GM13977 (cell line): ENCODE results near the gene DNAJC12.
"Not testable (repeated sequence)": the region's sequence is repeated elsewhere in the genome, so short reads cannot be mapped to it uniquely, and the experiment has no call there.

Source experiments
- DNase-seq: peaks from one replicate; pipeline ENCODE4 v3.0.0; 2012; ENCODE audit warnings: low spot score
- in situ Hi-C: fragments of 300-500 bp; cut with MboI; formaldehyde crosslinking; loops from one replicate; pipeline ENCODE4 v1.12.0; 2022; ENCODE audit warnings: low sequenced_read_pairs, low pct_unique_long_range_greater_than_20kb, mixed read lengths, inconsistent platforms; ENCODE audit not compliant: unreplicated experiment
- TF ChIP-seq, protein P1 (sequence below): IDR thresholded peaks from 2 replicates; pipeline ENCODE4 v1.5.1; 2012; ENCODE audit warnings: mild to moderate bottlenecking, control low read depth; ENCODE audit not compliant: insufficient read depth; ENCODE audit errors: extremely low read depth, missing control alignments

Gene DNAJC12

DNA sequence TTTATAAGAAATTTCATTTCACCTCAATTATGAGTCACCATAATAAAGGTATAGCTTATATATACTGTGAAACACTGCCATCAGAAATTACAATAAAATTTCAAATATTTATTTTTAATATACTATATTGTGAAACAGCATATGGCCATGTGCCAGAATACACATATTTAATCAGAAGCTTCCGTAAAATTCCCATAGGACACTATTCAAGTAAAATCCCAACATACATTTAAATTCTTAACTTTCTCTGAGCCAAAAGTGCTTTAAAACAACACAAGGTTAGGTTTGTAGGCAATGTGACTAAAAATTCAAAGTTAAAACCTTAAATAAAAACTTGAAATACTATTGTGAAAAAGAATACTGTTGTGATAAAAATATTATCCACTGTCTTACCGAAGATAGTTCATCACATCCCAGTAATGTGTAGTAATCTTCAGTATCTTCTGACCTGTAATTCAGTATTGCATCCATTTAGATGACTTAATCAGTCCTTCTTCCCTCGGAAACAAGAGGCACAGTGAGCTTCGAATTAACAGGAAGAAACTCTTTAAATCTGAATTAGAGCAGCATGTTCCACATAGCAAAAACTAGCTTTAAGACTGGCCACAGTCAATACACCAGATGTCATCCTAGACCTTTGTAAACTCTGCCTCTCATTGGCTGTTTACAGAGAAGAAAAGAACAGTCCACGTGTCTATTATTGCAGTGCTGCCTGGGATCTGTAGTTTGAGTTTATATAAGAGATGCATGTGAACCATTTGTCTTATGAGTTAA lies at the start of gene DNAJC12:
TSS of gene DNAJC12 (minus strand) at position 648 of the 774 bp plus-strand sequence. CDS start at position 471, 177 bp downstream.
- peak; percentile 19 for DNase-seq
- in situ Hi-C loops, result no loop called here
- TF ChIP-seq, protein P1, sequence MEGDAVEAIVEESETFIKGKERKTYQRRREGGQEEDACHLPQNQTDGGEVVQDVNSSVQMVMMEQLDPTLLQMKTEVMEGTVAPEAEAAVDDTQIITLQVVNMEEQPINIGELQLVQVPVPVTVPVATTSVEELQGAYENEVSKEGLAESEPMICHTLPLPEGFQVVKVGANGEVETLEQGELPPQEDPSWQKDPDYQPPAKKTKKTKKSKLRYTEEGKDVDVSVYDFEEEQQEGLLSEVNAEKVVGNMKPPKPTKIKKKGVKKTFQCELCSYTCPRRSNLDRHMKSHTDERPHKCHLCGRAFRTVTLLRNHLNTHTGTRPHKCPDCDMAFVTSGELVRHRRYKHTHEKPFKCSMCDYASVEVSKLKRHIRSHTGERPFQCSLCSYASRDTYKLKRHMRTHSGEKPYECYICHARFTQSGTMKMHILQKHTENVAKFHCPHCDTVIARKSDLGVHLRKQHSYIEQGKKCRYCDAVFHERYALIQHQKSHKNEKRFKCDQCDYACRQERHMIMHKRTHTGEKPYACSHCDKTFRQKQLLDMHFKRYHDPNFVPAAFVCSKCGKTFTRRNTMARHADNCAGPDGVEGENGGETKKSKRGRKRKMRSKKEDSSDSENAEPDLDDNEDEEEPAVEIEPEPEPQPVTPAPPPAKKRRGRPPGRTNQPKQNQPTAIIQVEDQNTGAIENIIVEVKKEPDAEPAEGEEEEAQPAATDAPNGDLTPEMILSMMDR, result no peak

DNA sequence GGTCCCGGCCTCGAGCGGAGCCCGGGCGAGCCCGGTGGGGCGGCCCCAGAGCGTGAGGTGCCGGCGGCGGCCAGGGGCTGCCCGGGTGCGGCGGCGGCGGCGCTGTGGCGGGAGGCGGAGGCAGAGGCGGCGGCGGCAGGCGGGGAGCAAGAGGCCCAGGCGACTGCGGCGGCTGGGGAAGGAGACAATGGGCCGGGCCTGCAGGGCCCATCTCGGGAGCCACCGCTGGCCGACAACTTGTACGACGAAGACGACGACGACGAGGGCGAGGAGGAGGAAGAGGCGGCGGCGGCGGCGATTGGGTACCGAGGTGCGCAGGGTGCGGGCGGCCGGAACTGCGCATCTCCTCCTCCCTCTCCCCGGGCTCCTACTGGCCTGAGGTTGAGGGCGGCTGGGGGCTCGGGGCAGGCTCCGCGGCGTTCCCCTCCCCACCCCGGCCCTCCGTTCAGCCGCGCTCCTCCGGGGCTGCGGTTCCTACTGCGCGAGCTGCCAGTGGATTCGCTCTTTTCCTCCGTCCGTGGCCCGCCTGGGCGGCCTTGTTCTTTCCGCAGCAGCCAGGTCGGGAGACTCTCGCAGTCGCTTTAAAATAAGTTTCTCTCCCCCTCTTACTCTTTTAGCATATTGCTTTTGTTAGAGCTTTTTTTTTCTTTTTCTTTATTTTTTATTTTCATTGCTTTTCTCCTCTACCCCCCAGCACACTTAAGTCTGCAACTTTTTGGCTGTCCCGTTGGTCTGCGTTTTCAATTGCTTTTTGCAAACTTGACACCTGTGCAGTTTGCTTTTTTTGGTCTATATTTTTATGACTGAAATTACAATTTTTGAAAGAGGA lies 47.1 kb upstream of the DNAJC12 start:
- in situ Hi-C loops, result no loop called here
- TF ChIP-seq, protein P1, result peak; percentile 16
- peak; percentile 87 for DNase-seq

DNA sequence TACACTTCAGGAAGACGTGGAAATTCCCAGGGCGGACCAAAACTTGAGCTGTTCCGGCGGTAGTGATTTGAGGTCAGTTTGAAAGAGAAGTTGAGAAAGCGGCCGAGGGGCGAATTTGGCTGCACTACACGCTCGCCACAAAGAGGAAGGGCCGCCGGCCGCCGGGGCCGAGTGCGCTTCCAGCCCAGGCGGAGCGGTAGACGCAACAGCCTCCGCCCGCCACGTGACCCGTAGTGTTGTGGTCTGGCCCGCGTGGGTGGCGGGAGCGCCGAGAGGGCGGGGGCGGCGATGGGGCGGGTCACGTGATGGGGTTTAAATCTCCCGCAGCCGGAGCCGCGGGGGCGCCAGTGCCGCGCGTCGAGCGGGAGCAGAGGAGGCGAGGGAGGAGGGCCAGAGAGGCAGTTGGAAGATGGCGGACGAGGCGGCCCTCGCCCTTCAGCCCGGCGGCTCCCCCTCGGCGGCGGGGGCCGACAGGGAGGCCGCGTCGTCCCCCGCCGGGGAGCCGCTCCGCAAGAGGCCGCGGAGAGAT lies 46.4 kb upstream of the DNAJC12 start, which contains the start of gene SIRT1:
TSS of gene SIRT1 (plus strand) at position 344 of the 529 bp plus-strand sequence. CDS start at position 410, 66 bp downstream.
- TF ChIP-seq, protein P1, result peak; percentile 17
- in situ Hi-C loops, result no loop called here
- peak; percentile 93 for DNase-seq

DNA sequence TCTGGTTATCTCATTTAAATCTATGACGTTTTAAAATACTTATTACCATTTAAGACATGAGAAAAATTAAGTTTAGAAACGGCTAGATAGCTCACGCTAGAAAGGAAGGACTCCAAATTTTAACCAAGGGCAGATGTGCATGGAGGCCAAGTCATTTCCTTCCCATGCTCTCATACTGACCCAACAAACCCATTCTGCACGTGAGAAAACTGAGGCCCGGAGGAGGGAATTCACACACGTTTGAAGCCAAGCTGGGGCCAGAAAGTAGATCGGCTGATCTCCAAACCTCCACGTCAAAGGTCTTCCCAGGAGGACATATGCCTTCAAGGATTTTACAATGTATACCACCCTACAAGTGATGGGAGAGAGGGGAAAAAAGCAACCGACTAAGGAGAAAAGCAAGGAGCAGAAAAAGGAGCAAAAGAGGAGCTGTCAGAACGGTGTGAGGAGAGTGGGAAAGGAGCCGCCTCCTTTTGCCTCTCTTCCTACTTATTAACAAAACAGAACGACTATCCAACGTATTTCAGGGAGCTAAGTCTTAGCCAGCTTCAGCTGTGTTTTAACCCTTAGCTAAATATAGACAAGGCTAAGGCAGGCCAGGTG lies 45.8 kb upstream of the DNAJC12 start:
- TF ChIP-seq, protein P1, result no peak
- in situ Hi-C loops, result no loop called here

DNA sequence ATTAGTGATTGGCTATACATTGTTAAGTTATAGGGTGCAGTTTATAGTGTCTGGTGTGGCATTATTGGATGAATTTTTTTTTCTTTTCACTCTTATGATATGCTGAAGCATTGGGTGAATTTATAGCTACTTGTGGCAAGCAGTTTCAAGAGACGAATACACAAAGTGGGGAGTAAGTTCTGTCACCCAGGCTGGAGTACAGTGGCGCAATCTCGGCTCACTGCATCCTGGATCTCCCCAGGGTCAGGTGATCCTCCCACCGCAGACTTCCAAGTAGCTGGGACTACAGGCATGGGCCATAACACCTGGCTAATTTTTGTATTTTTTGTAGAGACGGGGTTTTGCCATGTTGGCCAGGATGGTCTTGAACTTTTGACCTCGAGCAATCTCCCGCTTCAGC lies 40.1 kb upstream of the DNAJC12 start:
- TF ChIP-seq, protein P1, result no peak
- no peak for DNase-seq
- in situ Hi-C loops, result no loop called here

More for the DNA sequence above, 45.8 kb upstream of the DNAJC12 start:
- DNase-seq, result peak; percentile 45

DNA sequence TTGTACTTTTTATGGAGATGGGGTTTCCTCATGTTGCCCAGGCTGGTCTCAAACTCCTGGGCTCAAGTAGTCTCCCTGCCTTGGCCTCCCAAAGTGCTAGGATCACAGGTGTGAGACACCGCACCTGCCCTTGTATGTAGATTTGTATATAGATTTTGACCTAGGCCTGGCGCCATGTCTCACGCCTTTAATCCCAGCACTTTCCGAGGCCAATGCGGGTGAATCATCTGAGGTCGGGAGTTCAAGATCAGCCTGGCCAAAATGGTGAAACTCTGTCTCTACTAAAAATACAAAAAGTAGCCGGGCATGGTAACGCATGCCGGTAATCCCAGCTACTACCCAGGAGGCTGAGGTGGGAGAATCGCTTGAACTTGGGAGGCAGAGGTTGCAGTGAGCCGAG lies 39.4 kb upstream of the DNAJC12 start:
- in situ Hi-C loops, result not testable (repeated sequence)

More for the DNA sequence above, 39.4 kb upstream of the DNAJC12 start:
- not testable (repeated sequence) for DNase-seq
